Stimulated activated CD4-positive, alpha-beta T cell treated with anti-CD3 and anti-CD28 coated beads, Interleukin-15, amount 100 ng/mL, for 24 hours (primary cell): ENCODE data around the gene TLE3.

Experiments used
- DNase-seq: peaks from one replicate; pipeline ENCODE4 v3.0.0-alpha.2; 2020

TLE3 gene

DNA sequence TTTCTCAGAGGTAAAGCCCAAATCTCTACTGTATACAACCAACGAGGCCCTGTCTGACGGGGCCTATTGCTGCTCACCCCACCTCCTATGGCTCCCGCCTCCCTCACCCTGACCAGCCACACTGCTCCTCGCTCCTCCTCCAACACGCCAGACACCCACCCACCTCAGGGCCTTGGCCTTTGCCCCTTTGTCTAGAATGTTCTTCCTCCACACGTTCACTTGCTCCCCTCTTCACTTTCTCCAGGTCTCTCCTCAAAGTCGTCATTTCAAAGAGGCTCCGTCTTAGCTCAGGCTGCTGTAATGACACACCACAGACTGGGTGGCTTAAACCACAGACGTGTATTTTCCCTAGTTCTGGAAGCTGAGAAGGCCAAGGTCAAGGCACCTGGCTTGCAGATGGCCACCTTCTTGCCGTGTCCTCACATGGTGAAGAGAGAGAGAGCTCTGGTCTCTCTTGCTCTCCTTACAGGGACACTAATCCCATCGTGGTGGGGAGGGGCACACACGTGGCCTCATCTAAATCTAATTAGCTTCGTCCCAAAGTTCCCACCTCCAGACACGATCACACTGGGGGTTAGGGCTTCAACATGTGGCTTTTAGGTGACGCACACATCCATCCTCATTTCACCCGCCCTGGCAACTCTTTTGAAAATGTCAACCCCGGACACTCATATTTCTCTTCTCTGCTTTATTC lies 98.2 kb downstream of the TLE3 start:
- DNase-seq, result no peak

DNA sequence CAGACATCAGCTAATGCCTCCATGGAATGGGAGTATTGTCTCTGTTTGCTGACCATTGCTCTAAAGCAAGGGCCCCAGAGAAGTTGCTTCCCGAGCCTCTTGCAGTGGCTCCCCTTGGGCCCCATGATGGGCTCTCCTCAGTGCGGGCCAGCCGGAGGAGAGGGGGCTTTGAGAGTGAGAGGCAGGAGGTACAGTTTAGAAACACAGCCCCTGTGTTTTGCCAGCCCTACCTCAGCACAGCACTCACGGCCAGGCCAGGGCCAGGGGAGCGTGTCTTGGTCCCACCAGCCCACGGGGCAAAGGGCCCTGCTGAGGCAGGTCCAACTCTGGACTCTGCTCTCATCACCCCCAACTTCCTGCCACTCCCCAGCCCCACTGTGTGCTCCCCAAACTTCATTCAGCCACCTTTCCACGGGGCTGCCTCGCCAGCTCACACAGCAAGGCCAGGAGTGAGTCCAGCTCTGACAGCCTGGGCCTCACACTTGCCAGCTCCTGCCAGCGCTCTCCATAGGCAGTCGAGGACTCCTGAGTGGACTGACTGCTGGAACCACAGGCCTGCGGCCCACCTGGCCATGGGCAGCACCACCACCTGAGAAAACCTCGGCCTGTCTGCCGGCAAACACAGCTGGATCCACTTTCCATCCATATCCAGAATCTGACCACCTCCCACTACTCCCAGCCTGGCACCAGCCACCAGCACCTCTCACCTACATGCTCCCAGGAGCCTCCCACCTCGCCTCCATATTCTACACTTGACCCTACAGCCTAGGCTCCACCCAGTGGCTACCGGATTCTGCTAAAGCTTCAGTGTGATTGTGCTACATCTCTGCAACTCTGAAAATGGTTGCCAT lies 99.0 kb downstream of the TLE3 start:
- DNase-seq, result no peak

DNA sequence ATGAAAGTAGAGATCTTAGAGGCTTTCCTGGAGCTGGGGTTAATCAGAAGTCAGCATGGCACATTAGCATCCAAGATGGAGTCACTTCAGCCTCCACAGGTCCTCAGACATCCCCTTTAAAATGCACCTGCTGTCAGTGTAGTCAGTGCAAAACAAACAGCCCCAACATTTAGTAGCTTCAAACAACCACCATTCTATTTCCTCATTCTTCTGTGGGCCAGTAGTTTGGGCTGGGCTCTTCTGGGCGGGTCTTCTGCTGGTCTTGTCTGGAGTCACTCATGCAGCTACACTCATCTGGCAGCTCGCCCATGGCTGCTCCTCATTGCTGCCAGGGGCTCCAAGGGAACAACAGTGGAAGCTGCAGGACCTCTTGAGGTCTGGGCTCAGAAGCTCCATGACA lies 99.9 kb downstream of the TLE3 start:
- DNase-seq, result no peak
